Endothelial cell of umbilical vein (primary cell): Measurements from ENCODE around the gene COMMD10. TPM values are rescaled to one million over a fixed set of nuclear protein-coding genes. Genes with fewer than 3 reads are reported as not detected.

ENCODE experiments used
- BruUV-seq: library from RNA; stranded (reverse); fragments of 400-500 nt; replicated peaks from 2 replicates; lab custom pipeline; 2021; lab: Mats Ljungman, UMichigan
- CTCF ChIA-PET: fragments of 300-600, 350-600 bp; sonication (Branson Sonifier 250); formaldehyde crosslinking; loops from one replicate; lab custom pipeline; 2021; ENCODE audit warnings: antibody characterized with exemption, inconsistent platforms; lab: Charles Lee
- POLR2A ChIA-PET: fragments of 300-600, 350-600 bp; sonication (Branson Sonifier 250); formaldehyde crosslinking; loops from one replicate; lab custom pipeline; 2021; ENCODE audit warnings: antibody characterized with exemption, inconsistent platforms; lab: Charles Lee
- DNase-seq: peaks from one replicate; pipeline ENCODE4 v3.0.0-alpha.2; 2011; ENCODE audit warnings: low read depth, low spot score
- FAIRE-seq: peaks from 2 replicates; lab custom pipeline; 2011; peaks lifted over from hg19 to GRCh38; lab: Jason Lieb, UNC
- H2AFZ ChIP-seq: 2 replicates; pipeline ENCODE4 v1.6.0; 2012; ENCODE audit warnings: low read depth, low read length, control low read depth, inconsistent platforms
- H3K27ac ChIP-seq: 2 replicates; pipeline ENCODE4 v1.5.1; 2011; ENCODE audit warnings: low read depth, mild to moderate bottlenecking, control low read depth, low read length, moderate library complexity; ENCODE audit not compliant: insufficient read depth
- H3K27me3 ChIP-seq, 2 experiments: 2 replicates each; pipeline versions ENCODE4 v1.6.0 to v1.6.1; 2011; ENCODE audit warnings: low read length in 2 of 2, mixed read lengths in 1 of 2; ENCODE audit not compliant: control insufficient read depth in 2 of 2, insufficient read depth in 2 of 2
- H3K36me3 ChIP-seq, 2 experiments: 2 replicates in 1 of 2; 3 replicates in 1 of 2; pipeline ENCODE4 v1.5.1; 2011; ENCODE audit warnings: low read length in 2 of 2, mild to moderate bottlenecking in 1 of 2, moderate library complexity in 1 of 2; ENCODE audit not compliant: control insufficient read depth in 2 of 2, insufficient read depth in 2 of 2; ENCODE audit errors: extremely low read depth in 1 of 2
- H3K4me1 ChIP-seq: 3 replicates; pipeline ENCODE4 v1.5.1; 2011; ENCODE audit warnings: mild to moderate bottlenecking, low read length; ENCODE audit not compliant: control insufficient read depth, insufficient read depth; ENCODE audit errors: extremely low read depth
- H3K4me2 ChIP-seq: 2 replicates; pipeline ENCODE4 v1.6.1; 2011; ENCODE audit warnings: low read length, control low read depth, mixed read lengths; ENCODE audit not compliant: insufficient read depth
- H3K4me3 ChIP-seq, 3 experiments: fragments of 200-600 bp in 1 of 3; sonication (generic), shearing (Covaris generic) in 1 of 3; replicated peaks in 1 of 3; 2 replicates each; pipeline ENCODE4 v1.5.1; 2011 to 2016; ENCODE audit warnings: control low read depth in 3 of 3, low read length in 3 of 3, mild to moderate bottlenecking in 2 of 3, inconsistent platforms in 1 of 3, low read depth in 1 of 3, moderate library complexity in 1 of 3; ENCODE audit not compliant: insufficient read depth in 1 of 3
- H3K79me2 ChIP-seq: 2 replicates; pipeline ENCODE4 v1.6.0; 2012; ENCODE audit warnings: low read length, inconsistent platforms; ENCODE audit not compliant: control insufficient read depth, insufficient read depth
- H3K9ac ChIP-seq: replicated peaks from 2 replicates; pipeline ENCODE3; 2011; ENCODE audit warnings: low read length, control low read depth; ENCODE audit not compliant: insufficient read depth; ENCODE audit errors: extremely low read depth
- H3K9me1 ChIP-seq: replicated peaks from 3 replicates; pipeline ENCODE4 v1.6.0; 2011; ENCODE audit warnings: mild to moderate bottlenecking, low read length; ENCODE audit not compliant: control insufficient read depth, insufficient read depth; ENCODE audit errors: extremely low read depth
- H3K9me3 ChIP-seq: replicated peaks from 2 replicates; pipeline ENCODE4 v1.5.1; 2012; ENCODE audit warnings: low read length, inconsistent platforms; ENCODE audit not compliant: control insufficient read depth, insufficient read depth
- H4K20me1 ChIP-seq: replicated peaks from 2 replicates; pipeline ENCODE3; 2011; ENCODE audit warnings: mild to moderate bottlenecking, low read length; ENCODE audit not compliant: control insufficient read depth, insufficient read depth; ENCODE audit errors: extremely low read depth
- CTCF ChIP-seq, 2 donors: IDR thresholded peaks; 1 replicate in 1 of 2; 2 replicates in 1 of 2; pipeline ENCODE4 v1.5.1; 2011; ENCODE audit warnings: low read length in 2 of 2, mild to moderate bottlenecking in 2 of 2, moderate library complexity in 2 of 2, control low read depth in 1 of 2, inconsistent platforms in 1 of 2, low read depth in 1 of 2; ENCODE audit not compliant: insufficient read depth in 1 of 2; ENCODE audit errors: extremely low read depth in 1 of 2
- EZH2 ChIP-seq: IDR thresholded peaks from 2 replicates; pipeline ENCODE4 v1.6.1; 2012; ENCODE audit warnings: borderline replicate concordance, low read depth, mild to moderate bottlenecking, moderate library complexity, low read length, inconsistent platforms; ENCODE audit not compliant: severe bottlenecking
- FOS ChIP-seq: IDR thresholded peaks from 2 replicates; pipeline ENCODE4 v1.6.1; 2011; ENCODE audit warnings: mild to moderate bottlenecking, low read length, moderate library complexity, borderline replicate concordance; ENCODE audit not compliant: insufficient read depth
- GATA2 ChIP-seq: IDR thresholded peaks from 2 replicates; pipeline ENCODE4 v1.7.0; 2011; ENCODE audit warnings: low read depth, mild to moderate bottlenecking, moderate library complexity, mixed read lengths, low read length; ENCODE audit not compliant: insufficient read length, insufficient read depth
- JUN ChIP-seq: IDR thresholded peaks from 2 replicates; pipeline ENCODE4 v1.6.1; 2011; ENCODE audit warnings: borderline replicate concordance, low read depth; ENCODE audit not compliant: insufficient read length, insufficient read depth
- MAX ChIP-seq: IDR thresholded peaks from 2 replicates; pipeline ENCODE4 v1.6.1; 2011; ENCODE audit not compliant: insufficient read depth, insufficient read length
- MYC ChIP-seq: IDR thresholded peaks from one replicate; pipeline ENCODE4 v1.6.1; 2011; ENCODE audit warnings: mild to moderate bottlenecking, low read depth, low read length
- POLR2A ChIP-seq: IDR thresholded peaks from 2 replicates; pipeline ENCODE4 v1.6.1; 2012; ENCODE audit warnings: low read depth, mild to moderate bottlenecking, control low read depth, low read length
- POLR2AphosphoS5 ChIP-seq: IDR thresholded peaks from 2 replicates; pipeline ENCODE4 v1.6.1; 2012; ENCODE audit warnings: low read depth, mild to moderate bottlenecking, control low read depth, low read length, moderate library complexity; ENCODE audit not compliant: insufficient read depth
- dilution Hi-C: fragments of 300-500 bp; cut with MboI; formaldehyde crosslinking; loops from one replicate; pipeline ENCODE4 v1.15.0; 2019; ENCODE audit warnings: low sequenced_read_pairs; ENCODE audit not compliant: extremely low pct_ligation_motif_present
- intact Hi-C: fragments of 100-400 bp; cut with micrococcal nuclease; formaldehyde crosslinking; loops from one replicate; pipeline ENCODE4 v1.10.0; 2022
- polyA plus RNA-seq, 4 experiments: library from polyadenylated mRNA; depleted of rRNA in 3 of 4; stranded (reverse) in 3 of 4; unstranded in 1 of 4; fragments of >200 nt; gene quantifications; 2 replicates each; pipeline versions ENCODE4 v1.2.1 to v1.2.3, GENCODE V29; 2011 to 2012; ENCODE audit warnings: missing spikeins in 1 of 4
- total RNA-seq: library from RNA; stranded (reverse); gene quantifications from 2 replicates; pipeline ENCODE4 v1.2.3, GENCODE V29; 2021

The COMMD10 gene
- total and polyA plus RNA-seq, 2 donors (not counting 3 experiments of a cell fraction or from before 2014, with no cell fraction given) = 12.5 to 27.0 TPM

- TF ChIP-seq EZH2 (no peak), POLR2AphosphoS5 (no peak), MAX (no peak), POLR2A (no peak), FOS (no peak), MYC (no peak), CTCF (IDR thresholded peaks at IDR 0.05; ENCODE audit: extremely low read depth in 1 of 2, insufficient read depth in 1 of 2, low read depth in 1 of 2, low read length in 2 of 2) (no peak), JUN (no peak), GATA2 (no peak)
- intact Hi-C loops = no loop called here
- dilution Hi-C loops = no loop called here
- Histone ChIP-seq H3K4me2 (no peak overlapping the region), H3K9me3 (no peaks in the 10 kb centered on the region), H4K20me1 (no peaks in the 10 kb centered on the region), H3K79me2 (peaks cover 17% of the 10 kb centered on the region), H3K9ac (no peak overlapping the region), H3K4me3 (no peak overlapping the region), H3K9me1 (no peaks in the 10 kb centered on the region), H3K36me3 (peaks cover 4 to 12% of the 10 kb centered on the region in 2 experiments), H2AFZ (no peak overlapping the region), H3K27ac (no peak overlapping the region), H3K27me3 (no peaks in the 10 kb centered on the region), H3K4me1 (no peaks in the 10 kb centered on the region)
- ChIA-PET POLR2A (no interaction called here), CTCF (no interaction called here)
- DNase-seq = no peak
- BruUV-seq = no TSS peak
- FAIRE-seq = no peak
These were observed 6.6 kb downstream of the COMMD10 start for GRCh38 chr5:116091416-116091815.
